Measurements from ENCODE around the gene F10. TPM values are rescaled to one million over a fixed set of nuclear protein-coding genes. Genes with fewer than 3 reads are reported as not detected.

F10 gene
- total RNA-seq, 5 donors from 2014 or later (not counting 1 experiment from before 2014, with no cell fraction given), result not detected

Other genes starting within 250 kb of the F10 start
- gene MCF2L, start 153.6 kb upstream of the F10 start, total RNA-seq, result 10 to 100 TPM; 18.2 to 30.0 (median 24.7) TPM
- under 1 TPM in 3 of 5 donors, not detected in 2; 0.13 to 0.23 (median 0.23) TPM for gene F7, start 17.0 kb upstream of the F10 start, total RNA-seq
- gene PROZ, start 35.8 kb downstream of the F10 start, total RNA-seq, result not detected
- gene PCID2, start 85.9 kb downstream of the F10 start, total RNA-seq, result 10 to 100 TPM; 45.3 to 68.6 (median 63.2) TPM
- 10 to 100 TPM; 80.3 to 94.5 (median 82.7) TPM for gene CUL4A, start 86.8 kb downstream of the F10 start, total RNA-seq
- 100 to 1,000 TPM in 4 of 5 donors, 10 to 100 TPM in 1; 83.6 to 120 (median 112) TPM for gene LAMP1, start 174.4 kb downstream of the F10 start, total RNA-seq
- 1 to 10 TPM in 3 of 5 donors, under 1 TPM in 1, not detected in 1; 0.98 to 1.4 (median 1.2) TPM for gene GRTP1, start 241.3 kb downstream of the F10 start, total RNA-seq

Data from T-cell (primary cell).